ENCODE measurements around the gene SNED1.

The SNED1 gene

DNA sequence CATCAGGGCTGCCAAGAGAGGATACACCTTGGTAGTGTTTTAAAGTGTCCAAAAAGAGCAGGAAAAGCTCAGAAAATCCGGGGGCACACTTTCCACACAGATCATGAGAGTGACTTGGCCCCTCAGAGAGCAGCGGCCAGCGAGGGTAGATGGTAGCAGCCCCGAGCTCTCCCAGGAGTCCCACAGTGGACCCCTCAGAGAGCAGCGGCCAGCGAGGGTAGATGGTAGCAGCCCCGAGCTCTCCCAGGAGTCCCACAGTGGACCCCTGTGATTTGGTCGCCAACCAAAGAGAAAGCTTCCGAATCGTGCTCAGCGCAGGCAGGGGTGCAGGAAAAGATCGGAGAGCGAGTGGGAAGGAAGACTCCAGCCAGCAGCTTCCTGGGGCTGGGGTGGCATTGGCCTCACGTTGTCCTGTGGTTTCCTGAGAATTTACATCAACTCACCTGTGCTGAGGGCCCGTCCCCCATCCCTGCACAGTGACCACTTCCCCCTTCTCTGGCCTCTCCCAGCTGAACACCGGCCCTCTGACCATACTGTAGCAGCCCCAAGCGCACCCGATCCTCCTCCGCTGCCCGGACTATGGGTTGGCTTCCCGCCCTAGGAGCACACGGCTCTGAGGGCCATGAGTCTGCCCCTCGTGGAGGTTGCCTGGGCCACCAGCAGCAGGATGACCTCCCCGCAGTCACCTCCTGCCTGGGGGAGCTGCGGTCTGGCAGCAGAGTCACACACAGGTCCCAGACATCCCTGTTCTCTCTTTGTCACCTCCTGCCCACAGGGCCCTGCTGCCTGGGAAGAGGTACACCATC lies 69.9 kb downstream of the SNED1 start:
- H3K9me3 Mint-ChIP-seq = no peaks in the 10 kb centered on the region
- peaks cover 6 to 11% of the 10 kb centered on the region in 2 donors for H3K4me1 Mint-ChIP-seq
- no peak overlapping the region for H3K27ac Mint-ChIP-seq
- no peak overlapping the region for H3K4me3 Mint-ChIP-seq
- no peak for ATAC-seq (replicated peaks)
- peaks cover 3 to 9% of the 10 kb centered on the region in 2 donors for H3K27me3 Mint-ChIP-seq
- DNase-seq = no peak
- peaks cover 8 to 9% of the 10 kb centered on the region in 2 donors for H3K36me3 Mint-ChIP-seq

DNA sequence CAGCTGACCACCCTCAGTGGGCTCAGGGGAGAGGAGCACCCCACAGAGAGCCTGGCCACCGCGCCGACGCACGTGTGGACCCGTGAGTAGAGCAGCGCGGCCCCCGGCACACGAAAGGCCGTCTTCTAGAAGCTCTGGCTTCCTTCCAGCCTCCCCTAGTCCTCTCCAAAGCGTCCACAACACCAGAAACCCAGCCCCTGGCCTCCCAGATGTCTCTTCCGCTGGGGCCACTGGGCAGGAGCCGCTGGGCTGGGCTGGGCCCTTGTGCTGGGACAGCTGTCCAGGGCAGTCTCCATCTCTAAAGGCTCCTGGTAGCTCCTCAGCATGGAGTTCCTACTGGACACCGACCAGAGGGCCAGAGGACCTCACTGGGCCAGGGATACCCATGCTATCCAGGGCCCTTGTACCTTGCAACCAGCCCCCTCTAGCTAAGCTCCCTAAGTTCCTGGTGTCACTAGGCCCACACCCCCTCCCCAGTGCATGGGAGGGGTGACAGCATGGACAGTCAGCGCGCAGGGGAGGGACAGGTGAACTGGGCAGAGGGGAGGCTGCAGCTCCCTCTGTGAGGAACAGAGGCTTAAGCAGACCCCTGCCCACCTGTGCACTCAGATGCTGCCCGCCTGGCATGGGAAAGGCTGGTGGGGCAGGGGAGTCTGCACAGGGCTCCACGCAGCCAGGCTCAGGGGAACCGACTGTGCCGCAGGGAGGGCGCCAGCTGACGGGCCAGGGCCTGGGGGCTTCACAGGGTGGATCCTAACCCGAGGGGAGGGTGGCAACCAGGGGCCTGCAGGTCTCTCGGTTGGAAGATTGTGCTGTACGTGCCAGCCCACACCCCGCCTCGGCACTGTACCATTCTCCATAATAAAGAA lies 70.8 kb downstream of the SNED1 start:
- Mint-ChIP-seq H3K9me3 (no peaks in the 10 kb centered on the region), H3K27ac (no peak overlapping the region), H3K4me3 (no peak overlapping the region), H3K4me1 (peaks cover 3% of the 10 kb centered on the region in 2 donors), H3K27me3 (peaks cover 2 to 3% of the 10 kb centered on the region in 2 donors), H3K36me3 (peaks cover 12% of the 10 kb centered on the region in 2 donors)
- ATAC-seq (replicated peaks) = no peak
- DNase-seq = no peak

- no peaks in the 10 kb centered on the region for H3K4me1 Mint-ChIP-seq
- no peaks in the 10 kb centered on the region for H3K9me3 Mint-ChIP-seq
- no peak overlapping the region for H3K27ac Mint-ChIP-seq
- H3K36me3 Mint-ChIP-seq = peaks cover 16 to 19% of the 10 kb centered on the region in 2 donors
- DNase-seq = no peak
- no peak overlapping the region for H3K4me3 Mint-ChIP-seq
- ATAC-seq (replicated peaks) = no peak
- no peaks in the 10 kb centered on the region for H3K27me3 Mint-ChIP-seq
These were observed 71.4 kb downstream of the SNED1 start for GRCh38 chr2:241069821-241070281.

DNA sequence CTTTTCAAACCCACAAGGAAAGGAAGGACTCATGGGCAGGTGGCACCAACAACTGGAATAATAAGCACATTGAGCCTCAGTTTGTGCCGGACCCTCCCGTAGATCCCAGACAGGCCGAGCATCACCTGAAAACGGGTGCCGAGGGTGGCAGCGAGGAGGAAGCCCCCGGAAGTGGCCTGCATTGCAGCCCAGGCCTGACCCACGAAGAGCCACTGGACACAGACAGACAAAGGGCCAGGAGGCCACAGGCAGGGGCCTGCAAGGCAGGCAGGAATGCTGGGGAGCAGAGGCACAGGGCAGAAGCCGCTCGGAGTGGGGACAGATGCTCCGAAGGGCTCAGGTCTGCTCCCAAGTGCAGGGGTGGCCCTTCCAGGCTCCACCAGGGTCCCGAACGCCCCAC lies 71.9 kb downstream of the SNED1 start:
- H3K36me3 Mint-ChIP-seq = peaks cover 21 to 24% of the 10 kb centered on the region in 2 donors

DNA sequence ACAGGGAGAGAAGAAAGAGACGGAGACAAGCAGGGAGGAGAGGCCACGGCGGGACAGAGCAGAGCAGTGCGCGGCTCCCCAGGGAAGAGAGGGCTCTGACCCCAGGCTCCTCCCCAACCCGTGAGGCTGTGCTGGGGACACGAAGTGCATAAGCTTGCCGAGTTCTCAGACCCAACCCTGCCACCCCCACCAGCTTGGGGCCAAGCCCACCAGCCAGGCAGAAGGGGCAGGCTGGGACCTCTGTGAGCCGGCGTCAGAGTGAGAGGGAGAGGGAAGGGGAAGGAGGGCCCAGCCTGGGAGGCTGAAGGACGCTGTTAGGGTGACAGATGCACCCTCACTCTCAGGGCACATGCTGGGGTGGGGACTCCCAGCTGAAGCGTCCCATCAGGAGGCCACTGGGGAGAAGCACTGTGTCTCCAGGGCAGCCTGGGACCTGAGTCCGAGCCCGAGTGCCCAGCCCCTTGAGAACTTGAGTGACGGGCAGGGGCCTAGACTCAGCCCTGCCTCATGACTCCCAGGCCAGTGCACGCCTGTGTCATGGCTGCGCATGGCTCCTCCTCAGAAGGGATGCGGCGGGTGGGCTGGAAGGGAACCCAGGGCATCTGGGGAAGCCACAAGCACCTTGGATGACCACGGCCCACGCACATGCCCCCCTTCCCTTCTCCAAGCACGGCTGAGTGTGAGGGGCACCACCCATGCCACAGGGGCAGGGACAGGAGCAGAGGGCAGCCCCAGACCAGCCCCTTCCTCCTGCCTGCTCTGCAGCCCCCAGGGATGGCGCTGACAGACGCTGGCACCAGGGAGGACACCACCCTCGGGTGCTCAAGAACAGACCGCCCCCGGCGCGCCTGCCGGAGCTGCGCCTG lies 72.6 kb downstream of the SNED1 start:
- H3K27ac Mint-ChIP-seq = no peak overlapping the region
- no peaks in the 10 kb centered on the region for H3K4me1 Mint-ChIP-seq
- DNase-seq (no peak), ATAC-seq (replicated peaks) (no peak)
- no peaks in the 10 kb centered on the region for H3K27me3 Mint-ChIP-seq
- no peaks in the 10 kb centered on the region for H3K9me3 Mint-ChIP-seq
- no peak overlapping the region for H3K4me3 Mint-ChIP-seq
- peaks cover 26 to 27% of the 10 kb centered on the region in 2 donors for H3K36me3 Mint-ChIP-seq

More for the DNA sequence above, 71.9 kb downstream of the SNED1 start:
- Mint-ChIP-seq H3K4me3 (no peak overlapping the region), H3K27ac (no peak overlapping the region), H3K4me1 (no peaks in the 10 kb centered on the region), H3K27me3 (no peaks in the 10 kb centered on the region), H3K9me3 (no peaks in the 10 kb centered on the region)
- no peak for DNase-seq
- ATAC-seq (replicated peaks) = no peak

GRCh38 chr2:241071677-241072111 lies 73.3 kb downstream of the SNED1 start:
- Mint-ChIP-seq H3K36me3 (peaks cover 23 to 26% of the 10 kb centered on the region in 2 donors), H3K27ac (no peak overlapping the region), H3K9me3 (no peaks in the 10 kb centered on the region), H3K4me1 (peaks cover 0 to 1% of the 10 kb centered on the region in 2 donors), H3K4me3 (no peak overlapping the region), H3K27me3 (no peaks in the 10 kb centered on the region)
- DNase-seq = no peak
- ATAC-seq (replicated peaks) = no peak

- peak overlapping the region; percentile 15 for H3K27ac Mint-ChIP-seq
- H3K4me1 Mint-ChIP-seq = peaks cover 0 to 1% of the 10 kb centered on the region in 2 donors
- peaks cover 24 to 26% of the 10 kb centered on the region in 2 donors for H3K36me3 Mint-ChIP-seq
- ATAC-seq (replicated peaks) (no peak), DNase-seq (no peak)
- H3K9me3 Mint-ChIP-seq = no peaks in the 10 kb centered on the region
- no peaks in the 10 kb centered on the region for H3K27me3 Mint-ChIP-seq
- H3K4me3 Mint-ChIP-seq = no peak overlapping the region
These were observed 73.7 kb downstream of the SNED1 start for GRCh38 chr2:241072151-241072550.

GRCh38 chr2:241072553-241073165 lies 74.2 kb downstream of the SNED1 start:
- H3K27me3 Mint-ChIP-seq = no peaks in the 10 kb centered on the region
- ATAC-seq (replicated peaks) = no peak
- no peak overlapping the region for H3K4me3 Mint-ChIP-seq
- peaks cover 1 to 5% of the 10 kb centered on the region in 2 donors for H3K4me1 Mint-ChIP-seq
- peaks cover 26 to 30% of the 10 kb centered on the region in 2 donors for H3K36me3 Mint-ChIP-seq
- DNase-seq = no peak
- peak overlapping the region; percentile 32 for H3K27ac Mint-ChIP-seq
- H3K9me3 Mint-ChIP-seq = no peaks in the 10 kb centered on the region

GRCh38 chr2:241073166-241074064 lies 75.0 kb downstream of the SNED1 start:
- DNase-seq (no peak), ATAC-seq (replicated peaks) (no peak)
- Mint-ChIP-seq H3K4me1 (peaks cover 1 to 13% of the 10 kb centered on the region in 2 donors), H3K36me3 (peaks cover 26 to 30% of the 10 kb centered on the region in 2 donors), H3K27me3 (no peaks in the 10 kb centered on the region), H3K27ac (peak overlapping the region; percentile 51), H3K4me3 (no peak overlapping the region), H3K9me3 (no peaks in the 10 kb centered on the region)

DNA sequence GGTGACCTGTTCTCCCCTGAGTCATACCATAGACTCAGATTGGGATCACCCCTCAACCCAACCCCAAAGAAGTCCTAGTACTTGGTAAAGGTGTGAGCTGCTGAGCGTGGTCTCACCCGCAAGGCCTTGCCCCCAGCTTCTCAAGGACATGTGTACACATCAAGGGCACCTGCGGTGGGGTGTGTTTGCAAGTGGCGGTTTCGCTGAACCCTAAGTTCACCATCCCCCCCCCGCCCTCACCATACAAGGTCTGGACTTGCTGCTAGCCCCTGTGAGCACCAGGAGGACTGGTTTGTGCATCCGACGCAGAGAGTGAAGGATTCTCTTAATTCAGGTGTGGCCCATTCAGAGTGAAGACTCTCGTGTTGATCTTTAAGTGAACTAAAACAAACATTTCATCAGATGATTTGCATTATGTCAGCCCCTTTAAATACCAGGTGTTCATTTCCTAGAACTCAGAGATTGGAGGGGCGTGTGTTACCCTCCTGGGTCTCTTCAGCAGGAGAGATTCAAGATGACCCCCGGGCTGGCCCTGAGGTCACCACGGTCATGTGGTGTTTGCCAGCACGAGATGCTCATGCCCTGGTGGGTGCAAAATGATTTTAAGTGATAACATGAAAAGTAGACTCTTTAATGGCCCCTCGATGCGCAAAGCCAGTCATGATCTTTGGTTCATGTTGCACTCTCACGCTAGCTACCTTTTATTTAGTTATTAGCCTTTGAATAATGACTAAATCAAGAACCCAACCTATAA lies 75.8 kb downstream of the SNED1 start:
- peaks cover 1 to 14% of the 10 kb centered on the region in 2 donors for H3K4me1 Mint-ChIP-seq
- H3K4me3 Mint-ChIP-seq = no peak overlapping the region
- no peak for DNase-seq
- no peaks in the 10 kb centered on the region for H3K9me3 Mint-ChIP-seq
- peaks cover 23 to 30% of the 10 kb centered on the region in 2 donors for H3K36me3 Mint-ChIP-seq
- no peak overlapping the region for H3K27ac Mint-ChIP-seq
- H3K27me3 Mint-ChIP-seq = no peaks in the 10 kb centered on the region
- no peak for ATAC-seq (replicated peaks)

DNA sequence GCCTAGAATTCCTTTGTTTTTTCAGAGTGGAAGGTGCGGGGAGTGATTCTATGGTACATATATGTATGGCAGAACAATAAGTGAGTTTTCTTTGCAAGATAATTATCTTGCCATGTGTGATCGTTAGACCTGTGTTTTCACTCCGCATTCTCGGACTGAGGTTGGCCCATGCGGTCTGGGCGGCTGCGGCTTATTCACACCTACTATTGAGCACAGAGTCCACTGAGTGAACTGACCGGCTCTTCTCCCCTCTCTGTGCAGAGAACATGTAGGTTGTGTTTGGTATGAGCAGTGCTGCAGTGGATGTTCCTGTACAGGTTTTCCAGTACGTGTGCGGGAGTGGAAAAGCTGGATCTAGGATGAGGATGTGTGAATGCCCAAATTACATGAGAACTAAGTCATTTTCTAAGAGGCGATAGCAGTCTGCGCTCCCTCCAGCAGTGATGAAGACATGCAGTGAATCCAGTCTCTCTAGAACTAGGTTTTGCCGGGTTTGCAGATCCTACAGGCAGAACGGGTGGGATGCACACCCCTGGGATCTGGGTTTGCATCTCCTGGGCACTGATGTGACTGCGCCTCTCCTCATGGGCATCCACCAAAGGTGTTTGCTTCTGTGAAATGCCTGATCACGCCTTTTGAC lies 76.6 kb downstream of the SNED1 start:
- Mint-ChIP-seq H3K27me3 (no peaks in the 10 kb centered on the region), H3K4me3 (no peak overlapping the region), H3K36me3 (peaks cover 23 to 30% of the 10 kb centered on the region in 2 donors), H3K4me1 (peaks cover 1 to 14% of the 10 kb centered on the region in 2 donors), H3K27ac (no peak overlapping the region), H3K9me3 (no peaks in the 10 kb centered on the region)
- DNase-seq = no peak
- ATAC-seq (replicated peaks) = no peak

Data from stimulated activated naive B cell treated with anti-CD40 and anti-IgM and Interleukin-4, amounts not matched to agents 10 μg/mL and 1 μg/mL and 100 μg/mL, for 72 hours (primary cell).